Stimulated activated CD4-positive, alpha-beta T cell treated with anti-CD3 and anti-CD28 coated beads, Interleukin-4, amount 100 ng/mL, for 1 hour (primary cell): ENCODE data around the gene RANBP9.

Experiments used
- DNase-seq: peaks from one replicate; pipeline ENCODE4 v3.0.0-alpha.2; 2020

Gene RANBP9

GRCh38 chr6:13676551-13677156 is 35.0 kb downstream of the RANBP9 start:
- DNase-seq: no peak

GRCh38 chr6:13674533-13675190 is 37.0 kb downstream of the RANBP9 start:
- DNase-seq: no peak

GRCh38 chr6:13673825-13674444 is 37.7 kb downstream of the RANBP9 start:
- no peak for DNase-seq

DNA sequence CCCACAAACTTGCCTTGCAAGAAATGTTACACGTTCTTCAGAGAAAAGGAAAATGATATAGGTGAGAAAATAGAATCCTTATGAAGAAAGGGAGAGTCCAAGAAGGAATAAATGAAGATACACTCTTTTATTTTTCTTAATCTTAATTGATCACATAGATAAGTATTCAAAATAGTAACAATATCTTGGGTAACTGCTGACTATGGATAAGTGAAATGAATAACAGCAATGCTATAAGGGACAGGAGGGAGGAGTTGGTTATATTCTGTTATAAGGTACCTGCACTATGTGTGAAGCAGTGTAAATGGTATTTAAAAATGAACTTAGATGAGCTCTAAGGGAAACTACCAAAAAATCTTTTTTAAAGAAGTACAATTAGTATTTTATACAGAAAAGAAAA is 38.3 kb downstream of the RANBP9 start:
- no peak for DNase-seq

DNA sequence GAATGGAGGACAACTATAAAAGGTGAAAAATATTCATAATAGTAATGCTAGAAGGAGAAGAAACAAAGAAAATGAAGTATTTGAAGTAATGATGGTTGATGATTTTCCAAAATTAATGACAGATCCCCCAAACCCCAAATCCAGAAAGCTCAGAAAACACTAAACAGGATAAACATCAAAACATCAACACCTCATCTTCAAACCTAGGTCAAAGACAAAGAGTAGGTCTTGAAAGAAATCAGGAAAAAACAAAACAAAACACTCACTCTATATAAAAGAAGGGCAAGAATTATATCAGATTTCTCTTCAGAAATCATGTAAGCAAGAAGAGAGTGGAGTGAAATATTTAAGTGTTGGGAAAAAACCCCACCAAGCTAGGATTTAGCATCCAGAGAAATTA is 38.7 kb downstream of the RANBP9 start:
- no peak for DNase-seq

DNA sequence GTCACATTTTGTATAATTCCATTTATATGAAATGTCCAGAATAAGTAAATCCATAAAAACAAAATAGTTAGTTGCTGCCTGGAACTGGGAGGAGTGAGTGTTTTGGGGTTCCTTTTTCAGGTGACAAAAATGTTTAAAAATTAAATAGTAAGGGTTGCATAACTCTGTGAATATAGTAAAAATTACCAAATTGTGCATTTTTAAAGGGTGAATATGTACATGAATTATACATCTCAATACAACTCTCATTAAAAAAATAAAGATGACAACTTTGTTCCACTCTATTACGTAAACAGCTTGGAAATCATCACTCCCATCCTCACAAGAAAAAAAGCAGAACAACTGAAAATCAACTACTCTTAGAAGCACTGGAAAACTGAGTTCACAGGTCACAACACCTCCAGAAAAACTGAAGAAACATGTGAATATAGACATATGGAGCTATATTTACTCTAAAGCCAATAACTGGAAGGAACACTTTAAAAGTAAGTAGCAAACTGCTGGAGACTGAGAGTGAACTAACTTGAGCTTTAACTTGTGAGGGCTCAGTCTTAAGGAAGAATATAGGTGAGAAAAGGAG is 40.0 kb downstream of the RANBP9 start:
- no peak for DNase-seq

GRCh38 chr6:13669476-13669875 is 42.2 kb downstream of the RANBP9 start:
- DNase-seq: no peak

DNA sequence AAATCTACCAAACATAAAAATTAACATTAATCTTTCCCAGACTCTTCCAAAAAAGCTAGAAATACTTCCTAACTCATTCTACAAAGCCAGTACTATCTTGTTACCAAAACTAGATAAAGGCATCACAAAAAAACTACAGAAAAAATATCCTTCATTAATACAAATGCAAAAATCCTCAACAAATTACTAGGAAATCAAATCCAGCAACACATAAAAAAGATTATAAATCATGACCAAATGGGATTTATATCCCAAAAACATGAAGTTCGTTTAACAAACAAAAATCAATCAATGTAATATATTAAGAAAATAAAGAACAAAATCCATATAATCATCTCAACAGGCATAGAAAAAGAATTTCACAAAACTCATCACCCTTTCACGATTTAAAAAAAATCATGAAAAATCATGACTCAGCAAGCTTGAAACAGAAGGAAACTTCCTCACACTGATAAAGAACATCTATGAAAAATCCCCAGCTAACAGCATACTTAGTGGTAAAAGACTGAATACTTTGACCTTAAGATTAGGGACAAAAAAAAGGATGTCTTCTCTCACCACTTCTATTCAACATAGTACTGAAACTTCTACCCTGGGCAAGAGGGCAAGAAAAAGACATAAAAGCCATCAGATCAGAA is 43.2 kb downstream of the RANBP9 start:
- no peak for DNase-seq

GRCh38 chr6:13667655-13668054 is 44.0 kb downstream of the RANBP9 start:
- no peak for DNase-seq

DNA sequence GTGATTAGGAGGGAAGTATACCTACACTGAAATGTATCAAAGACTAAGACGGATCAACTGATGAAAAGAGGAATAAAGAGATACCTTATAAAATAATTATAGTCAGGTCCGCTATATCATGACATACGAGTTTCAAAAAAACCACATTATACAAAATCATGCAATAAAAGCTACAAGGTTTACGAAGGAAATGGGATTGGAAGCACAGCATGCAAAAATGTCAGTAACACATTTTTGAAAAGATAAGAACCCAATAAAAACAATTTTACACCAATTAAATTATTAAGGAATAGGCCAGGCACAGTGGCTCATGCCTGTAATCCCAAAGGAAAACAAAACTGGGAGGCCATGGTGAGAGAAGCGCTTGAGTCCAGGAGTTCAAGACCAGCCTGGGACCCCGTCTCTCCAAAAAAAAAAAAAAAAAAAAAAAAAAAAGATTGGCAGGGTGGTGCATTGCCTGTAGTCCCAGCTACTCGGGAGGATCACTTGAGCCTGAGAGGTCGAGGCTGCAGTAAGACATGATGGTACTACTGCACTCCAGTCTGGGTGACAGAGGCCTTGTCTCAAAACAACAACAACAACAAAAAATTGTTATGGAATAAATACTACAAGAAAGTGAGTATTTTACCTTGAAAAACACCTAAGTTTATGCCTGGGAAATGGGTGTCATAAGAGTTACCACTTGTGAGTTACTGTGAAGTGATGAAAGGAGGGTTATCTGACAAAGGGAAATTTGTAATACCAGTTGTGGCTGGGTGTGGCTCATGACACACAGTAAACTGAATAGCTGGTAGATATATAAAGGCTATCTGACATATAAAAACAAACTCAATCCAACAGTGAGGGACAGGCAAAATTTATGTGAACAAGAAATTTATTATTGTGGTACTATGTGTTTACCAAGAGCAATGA is 45.2 kb downstream of the RANBP9 start:
- no peak for DNase-seq

GRCh38 chr6:13664703-13665352 is 46.8 kb downstream of the RANBP9 start:
- DNase-seq: no peak

DNA sequence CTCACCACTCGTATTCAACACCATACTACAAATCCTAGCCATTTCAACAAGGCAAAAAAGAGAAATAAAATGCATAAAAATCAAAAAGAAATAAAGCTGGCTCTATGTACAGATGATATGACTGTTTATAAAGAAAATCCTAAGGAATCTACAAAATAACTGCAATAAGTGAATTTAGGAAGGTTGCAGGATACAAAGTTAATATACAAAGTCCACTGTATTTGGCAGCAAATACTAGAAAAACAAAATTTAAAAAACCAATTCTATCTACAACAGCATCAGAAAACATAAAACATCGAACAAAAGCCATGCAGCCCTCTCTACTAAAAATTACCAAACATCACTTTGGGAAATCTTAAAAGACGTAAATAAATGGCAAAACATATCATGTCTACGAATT is 47.6 kb downstream of the RANBP9 start:
- DNase-seq: no peak

GRCh38 chr6:13662651-13663334 is 48.8 kb downstream of the RANBP9 start:
- DNase-seq: no peak

DNA sequence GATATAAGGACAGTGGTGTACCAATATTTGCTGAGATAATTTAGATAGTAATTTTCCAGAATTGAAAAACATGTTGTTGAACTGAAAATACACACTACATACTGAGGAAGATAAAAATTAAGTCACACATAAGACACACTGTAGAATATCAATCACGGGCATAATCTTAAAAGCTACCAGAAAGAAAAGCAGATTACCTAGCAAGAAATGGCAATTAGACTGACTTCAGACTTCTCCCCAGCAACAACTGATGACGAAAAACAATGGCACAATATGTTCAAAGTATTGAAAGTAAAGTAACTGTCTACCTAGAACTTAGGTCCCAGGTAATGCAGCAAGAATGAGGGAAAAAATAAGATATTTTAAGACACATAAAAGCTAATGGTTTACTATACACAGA is 50.0 kb downstream of the RANBP9 start:
- no peak for DNase-seq

- no peak for DNase-seq
These were observed 50.7 kb downstream of the RANBP9 start for GRCh38 chr6:13660893-13661292.

- DNase-seq: no peak
These were observed 51.4 kb downstream of the RANBP9 start for GRCh38 chr6:13660273-13660672.

GRCh38 chr6:13655700-13656099 is 55.9 kb downstream of the RANBP9 start:
- DNase-seq: no peak

GRCh38 chr6:13654496-13654895 is 57.1 kb downstream of the RANBP9 start:
- DNase-seq: no peak

GRCh38 chr6:13653296-13653695 is 58.3 kb downstream of the RANBP9 start:
- DNase-seq: no peak

GRCh38 chr6:13649393-13649792 is 62.2 kb downstream of the RANBP9 start:
- no peak for DNase-seq

GRCh38 chr6:13648850-13649249 is 62.8 kb downstream of the RANBP9 start:
- no peak for DNase-seq
